ENCODE measurements around the gene LRIT3.

DNA sequence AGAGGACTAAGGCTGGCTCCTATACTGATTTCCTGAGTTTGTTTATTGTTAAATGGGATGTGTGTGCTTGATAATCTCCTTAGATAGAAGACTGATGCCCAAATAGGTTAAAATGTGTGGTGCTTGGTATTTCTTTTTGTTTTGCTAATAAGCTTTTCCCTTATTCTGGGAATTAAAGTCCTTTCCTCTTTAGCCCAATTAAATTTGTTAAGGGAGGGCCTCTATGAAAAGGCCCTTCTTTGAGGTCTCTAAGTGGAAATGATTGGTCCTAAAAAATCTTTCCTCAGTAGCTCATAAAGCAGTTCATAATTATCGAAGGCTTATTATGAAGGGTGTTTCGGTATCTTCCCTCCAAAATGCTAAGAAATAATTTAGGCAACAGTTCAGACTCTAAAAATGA, 20.2 kb upstream of the LRIT3 start, which contains the start of gene RRH:
- TF ChIP-seq CEBPB (IDR thresholded peaks at IDR 0.05) (no peak), RAD21 (IDR thresholded peaks at IDR 0.05; ENCODE audit: low read depth) (no peak), ZBTB7A (IDR thresholded peaks at IDR 0.05; ENCODE audit: low read depth) (no peak), EP300 (IDR thresholded peaks at IDR 0.05; ENCODE audit: borderline replicate concordance) (no peak), TAF1 (IDR thresholded peaks at IDR 0.05; ENCODE audit: low read depth) (no peak)
- TF ChIP-seq, protein P1, sequence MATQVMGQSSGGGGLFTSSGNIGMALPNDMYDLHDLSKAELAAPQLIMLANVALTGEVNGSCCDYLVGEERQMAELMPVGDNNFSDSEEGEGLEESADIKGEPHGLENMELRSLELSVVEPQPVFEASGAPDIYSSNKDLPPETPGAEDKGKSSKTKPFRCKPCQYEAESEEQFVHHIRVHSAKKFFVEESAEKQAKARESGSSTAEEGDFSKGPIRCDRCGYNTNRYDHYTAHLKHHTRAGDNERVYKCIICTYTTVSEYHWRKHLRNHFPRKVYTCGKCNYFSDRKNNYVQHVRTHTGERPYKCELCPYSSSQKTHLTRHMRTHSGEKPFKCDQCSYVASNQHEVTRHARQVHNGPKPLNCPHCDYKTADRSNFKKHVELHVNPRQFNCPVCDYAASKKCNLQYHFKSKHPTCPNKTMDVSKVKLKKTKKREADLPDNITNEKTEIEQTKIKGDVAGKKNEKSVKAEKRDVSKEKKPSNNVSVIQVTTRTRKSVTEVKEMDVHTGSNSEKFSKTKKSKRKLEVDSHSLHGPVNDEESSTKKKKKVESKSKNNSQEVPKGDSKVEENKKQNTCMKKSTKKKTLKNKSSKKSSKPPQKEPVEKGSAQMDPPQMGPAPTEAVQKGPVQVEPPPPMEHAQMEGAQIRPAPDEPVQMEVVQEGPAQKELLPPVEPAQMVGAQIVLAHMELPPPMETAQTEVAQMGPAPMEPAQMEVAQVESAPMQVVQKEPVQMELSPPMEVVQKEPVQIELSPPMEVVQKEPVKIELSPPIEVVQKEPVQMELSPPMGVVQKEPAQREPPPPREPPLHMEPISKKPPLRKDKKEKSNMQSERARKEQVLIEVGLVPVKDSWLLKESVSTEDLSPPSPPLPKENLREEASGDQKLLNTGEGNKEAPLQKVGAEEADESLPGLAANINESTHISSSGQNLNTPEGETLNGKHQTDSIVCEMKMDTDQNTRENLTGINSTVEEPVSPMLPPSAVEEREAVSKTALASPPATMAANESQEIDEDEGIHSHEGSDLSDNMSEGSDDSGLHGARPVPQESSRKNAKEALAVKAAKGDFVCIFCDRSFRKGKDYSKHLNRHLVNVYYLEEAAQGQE (IDR thresholded peaks at IDR 0.05; ENCODE audit: low read depth), result no peak
- TF ChIP-seq, protein P2, sequence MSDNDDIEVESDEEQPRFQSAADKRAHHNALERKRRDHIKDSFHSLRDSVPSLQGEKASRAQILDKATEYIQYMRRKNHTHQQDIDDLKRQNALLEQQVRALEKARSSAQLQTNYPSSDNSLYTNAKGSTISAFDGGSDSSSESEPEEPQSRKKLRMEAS (IDR thresholded peaks at IDR 0.05), result no peak
